Right cardiac atrium (tissue), 5 donors: ENCODE measurements around the gene MPI. TPM values are rescaled to one million over a fixed set of nuclear protein-coding genes. Genes with fewer than 3 reads are reported as not detected.
"Not testable (repeated sequence)": the region's sequence is repeated elsewhere in the genome, so short reads cannot be mapped to it uniquely, and the experiment has no call there.

Experiments used
- ATAC-seq, 2 donors: fragments of 200-7000 bp; cut with Tn5 transposase; one replicate each; pipeline versions ENCODE4 v1.8.0 to v1.9.1; 2020; ENCODE audit warnings: moderate library complexity in 2 of 2, mild to moderate bottlenecking in 1 of 2
- DNase-seq, 3 donors: peaks; one replicate each; pipeline ENCODE4 v3.0.0-alpha.2; 2020
- H3K27ac ChIP-seq: one replicate; pipeline ENCODE4 v1.5.1; 2013; ENCODE audit warnings: mild to moderate bottlenecking, low read length, control low read depth, moderate library complexity
- H3K27me3 ChIP-seq: one replicate; pipeline ENCODE4 v1.6.1; 2013; ENCODE audit not compliant: control insufficient read depth, insufficient read depth
- H3K4me1 ChIP-seq: one replicate; pipeline ENCODE4 v1.6.1; 2013; ENCODE audit warnings: low read length; ENCODE audit not compliant: control insufficient read depth, insufficient read depth
- H3K4me3 ChIP-seq: one replicate; pipeline ENCODE4 v1.5.1; 2013; ENCODE audit warnings: low read length, control low read depth
- H3K9me3 ChIP-seq: one replicate; pipeline ENCODE4 v1.6.1; 2013; ENCODE audit warnings: low read length; ENCODE audit not compliant: control insufficient read depth
- WGBS: extraction: QIAGEN DNeasy Blood & Tissue Kit; methylation state at CpG from one replicate; pipeline ENCODE4 v1.1.7; 2013; 5-methylcytosine and 5-hydroxymethylcytosine counted together
- intact Hi-C, 4 donors: fragments of 100-400 bp; cut with DNase I; formaldehyde crosslinking; loops; one replicate each; pipeline versions ENCODE4 v1.11.0 to v1.14.0; 2022 to 2023
- polyA plus RNA-seq: library from polyadenylated mRNA; stranded (reverse); fragments of 200-250 nt; gene quantifications from one replicate; pipeline ENCODE4 v1.2.3, GENCODE V29; 2013
- total RNA-seq, 4 donors: library from RNA; stranded (reverse); fragmentation: NEBNext Ultra II Directional; extraction: Animal tissue kit (Norgen Biotek cat#: 25700); gene quantifications; one replicate each; pipeline ENCODE4 v1.2.1, GENCODE V29; 2021
- donor health status: healthy with polysubstance abuse.
- donor health status: DM: no; HTN: yes; CAD: no.
- donor health status: DM: no; HTN: no; CAD: no.
- donor health status: DM: no; HTN: yes; CAD: no; lungs with severe emphysema.
- donor health status: DM: yes; HTN: yes; CAD: no.

The MPI gene
- total and polyA plus RNA-seq, 5 donors, result 39.1 to 59.8 (median 47.9) TPM

DNA sequence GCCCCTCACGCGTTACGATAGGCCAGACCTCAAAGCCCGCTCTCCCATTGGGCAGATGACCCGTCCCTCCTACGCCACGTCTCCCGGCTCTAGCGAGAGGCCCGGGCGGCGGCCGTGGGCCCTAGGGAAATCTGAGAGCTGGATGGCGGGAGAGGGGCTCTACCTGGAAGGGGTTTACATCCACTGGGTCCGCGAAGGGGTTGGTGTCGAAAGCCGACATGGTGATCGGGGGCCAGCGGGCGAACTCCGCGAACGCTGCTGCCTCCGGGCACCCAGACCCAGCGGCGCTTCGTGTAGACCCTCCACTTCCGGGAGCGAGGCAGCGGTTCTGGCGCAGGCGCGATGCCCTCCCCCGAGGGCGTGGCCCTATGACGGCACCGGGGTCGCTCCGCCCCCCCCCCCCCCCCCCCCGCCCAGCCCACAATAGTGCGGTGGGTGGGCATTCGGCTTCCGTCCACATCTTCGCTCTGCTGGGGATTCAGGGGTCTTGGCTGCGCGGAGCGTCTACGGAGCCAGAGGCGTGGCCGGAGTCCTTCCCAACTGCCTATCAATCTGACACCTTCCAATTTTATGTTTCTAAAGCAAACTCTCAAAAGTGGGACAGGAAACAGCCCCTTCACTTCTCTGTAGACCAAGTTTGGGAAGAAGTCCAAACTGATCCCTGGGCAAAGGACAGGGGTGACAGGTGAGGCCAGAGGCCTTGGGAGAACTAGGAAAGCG, 16.6 kb upstream of the MPI start, which contains the start of gene SCAMP2:
Gene SCAMP2 (minus strand): TSS at position 330 of the 720 bp plus-strand sequence. CDS start 110 bp downstream, at position 220.
- peak; percentile 97 to 98 (median 97) for DNase-seq
- H3K4me1 ChIP-seq, result peaks cover 7% of the 10 kb centered on the region
- under 1% methylated on average over 49 of the region's 52 CpGs for WGBS

DNA sequence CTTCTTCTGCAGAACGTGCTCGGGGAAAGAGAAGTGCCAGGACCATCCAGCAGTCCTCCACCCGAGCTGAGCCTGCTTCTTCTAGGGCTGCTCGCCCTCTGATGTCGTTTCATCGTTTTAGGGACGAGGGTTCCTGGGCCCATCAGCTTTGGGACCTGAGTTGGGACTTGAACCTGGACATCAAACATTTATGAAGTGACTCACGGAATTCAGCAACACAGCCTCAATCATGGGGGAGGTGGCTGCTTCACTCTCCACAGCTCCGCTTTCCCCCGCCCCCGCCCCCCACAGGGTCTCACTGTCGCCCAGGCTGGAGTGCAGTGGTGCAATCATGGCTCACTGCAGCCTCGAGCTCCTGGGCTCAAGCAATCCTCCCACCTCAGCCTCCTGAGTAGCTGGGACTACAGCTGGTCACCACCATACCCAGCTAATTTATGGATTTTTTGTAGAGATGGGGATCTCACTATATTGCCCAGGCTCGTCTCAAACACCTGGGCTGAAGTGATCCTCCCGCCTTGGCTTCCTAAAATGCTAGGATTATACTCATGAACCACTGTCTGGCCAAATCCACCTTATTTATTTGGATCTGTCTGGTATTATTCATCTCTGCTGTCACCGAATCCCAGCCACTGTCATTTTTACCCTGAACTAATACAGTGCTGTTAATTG, 16.0 kb upstream of the MPI start:
- DNase-seq, result peak in 2 of 3 donors; percentile 60
- WGBS, result 33% methylated on average over 16 of the region's 16 CpGs
- no peak overlapping the region for H3K27ac ChIP-seq
- peak; percentile 11 to 15 for ATAC-seq
- H3K27me3 ChIP-seq, result no peaks in the 10 kb centered on the region
- intact Hi-C loops, result no loop called here
- H3K4me3 ChIP-seq, result peak overlapping the region; percentile 47
- H3K4me1 ChIP-seq, result peaks cover 5% of the 10 kb centered on the region
- no peaks in the 10 kb centered on the region for H3K9me3 ChIP-seq

More for the DNA sequence above, 16.6 kb upstream of the MPI start, which contains the start of gene SCAMP2:
- ATAC-seq, result peak; percentile 96 to 97
- H3K27me3 ChIP-seq, result no peaks in the 10 kb centered on the region
- no peaks in the 10 kb centered on the region for H3K9me3 ChIP-seq
- intact Hi-C loops, result no loop called here
- peak within 1 kb of the TSS; percentile 47 for H3K4me3 ChIP-seq
- H3K27ac ChIP-seq, result peak within 1 kb of the TSS; percentile 54

DNA sequence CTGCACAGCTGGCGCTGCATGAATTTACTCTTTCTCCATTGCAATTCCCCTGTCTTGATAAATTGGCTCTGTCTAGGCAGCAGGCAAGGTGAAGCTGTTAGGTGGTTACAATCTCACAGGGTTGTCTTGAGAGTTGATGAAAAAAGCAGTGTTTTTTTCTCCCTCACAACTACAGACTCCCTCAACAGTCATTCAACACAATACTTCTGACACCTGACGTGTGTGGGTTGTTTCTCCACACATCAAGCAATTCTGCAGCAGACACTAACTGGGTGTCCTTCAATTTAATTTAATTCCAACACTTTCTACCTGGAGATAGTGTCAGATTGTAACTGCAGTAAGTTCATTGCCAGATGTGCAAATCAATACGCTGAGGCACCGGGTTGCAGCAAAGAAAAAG, 11.6 kb upstream of the MPI start:
- DNase-seq, result no peak
- no peaks in the 10 kb centered on the region for H3K4me1 ChIP-seq
- peaks cover 3% of the 10 kb centered on the region for H3K9me3 ChIP-seq
- no peaks in the 10 kb centered on the region for H3K27me3 ChIP-seq
- H3K27ac ChIP-seq, result no peak overlapping the region
- intact Hi-C loops, result no loop called here
- no peak for ATAC-seq
- no peak overlapping the region for H3K4me3 ChIP-seq
- WGBS, result 91% methylated on average over 4 of the region's 4 CpGs

DNA sequence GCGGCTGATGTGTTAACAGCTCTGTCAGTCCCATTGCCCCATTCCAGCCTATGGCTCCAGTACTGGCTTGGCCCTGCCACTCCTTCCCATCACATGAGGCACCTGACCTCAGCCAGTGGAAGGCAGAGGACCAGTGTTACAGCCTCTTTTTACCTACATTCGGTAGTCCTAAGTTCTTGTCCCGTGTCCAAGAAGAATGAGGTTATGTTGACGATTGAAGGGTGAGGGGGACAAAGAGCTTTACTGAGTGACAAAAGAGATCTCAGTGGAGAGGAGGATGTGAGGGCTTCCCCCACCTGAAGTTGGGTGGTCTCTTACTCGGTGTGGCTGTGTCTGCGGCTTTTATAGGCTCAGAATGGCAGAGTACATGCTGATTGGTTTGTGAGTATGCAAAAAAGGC, 7.3 kb upstream of the MPI start:
- H3K4me1 ChIP-seq, result no peaks in the 10 kb centered on the region
- no peaks in the 10 kb centered on the region for H3K27me3 ChIP-seq
- ATAC-seq (no peak), DNase-seq (no peak)
- H3K9me3 ChIP-seq, result peaks cover 3% of the 10 kb centered on the region
- H3K27ac ChIP-seq, result no peak overlapping the region
- WGBS, result 94% methylated on average over 6 of the region's 6 CpGs
- H3K4me3 ChIP-seq, result no peak overlapping the region
- intact Hi-C loops, result no loop called here

DNA sequence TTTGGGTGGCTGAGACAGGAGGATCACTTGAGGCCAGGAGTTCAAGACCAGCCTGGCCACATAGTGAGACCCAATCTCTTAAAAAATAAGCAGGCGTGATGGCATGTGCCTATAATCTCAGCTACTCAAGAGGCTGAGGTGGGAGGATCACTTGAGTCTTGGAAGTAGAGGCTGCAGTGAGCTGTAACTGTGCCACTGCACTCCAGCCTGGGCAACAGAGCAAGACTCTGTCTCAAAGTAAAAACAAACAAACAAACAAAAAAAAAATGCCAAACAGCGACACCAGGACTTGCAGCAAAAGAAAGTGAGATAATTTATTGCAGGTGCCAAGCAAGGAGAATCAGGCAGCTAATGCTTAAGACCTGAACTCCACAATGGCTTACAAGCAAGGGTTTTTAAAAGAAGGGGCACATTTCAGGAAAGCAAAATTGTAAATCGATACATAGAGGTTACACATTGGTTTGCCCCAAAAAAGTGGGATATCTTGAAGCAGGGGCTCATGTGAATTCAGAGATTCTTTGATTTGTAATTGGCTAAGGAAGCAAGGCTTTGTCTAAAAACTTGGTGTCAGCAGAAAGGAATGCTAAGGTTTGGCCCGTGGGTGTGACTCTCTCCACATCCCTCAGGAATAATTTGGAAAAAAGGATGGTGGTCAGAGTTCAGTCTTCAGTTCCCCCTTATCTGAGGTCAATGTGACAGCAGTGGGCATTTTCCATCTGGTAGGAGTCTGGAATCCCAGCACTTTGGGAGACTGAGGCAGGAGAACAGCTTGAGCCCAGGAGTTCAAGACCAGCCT, 5.2 kb upstream of the MPI start:
- Histone ChIP-seq H3K27ac (no peak overlapping the region), H3K4me1 (peaks cover 6% of the 10 kb centered on the region), H3K9me3 (peaks cover 3% of the 10 kb centered on the region), H3K4me3 (no peak overlapping the region), H3K27me3 (no peaks in the 10 kb centered on the region)
- intact Hi-C loops, result no loop called here
- ATAC-seq (no peak), DNase-seq (peak in 1 of 3 donors; percentile 4)
- WGBS, result 78% methylated on average over 4 of the region's 4 CpGs

DNA sequence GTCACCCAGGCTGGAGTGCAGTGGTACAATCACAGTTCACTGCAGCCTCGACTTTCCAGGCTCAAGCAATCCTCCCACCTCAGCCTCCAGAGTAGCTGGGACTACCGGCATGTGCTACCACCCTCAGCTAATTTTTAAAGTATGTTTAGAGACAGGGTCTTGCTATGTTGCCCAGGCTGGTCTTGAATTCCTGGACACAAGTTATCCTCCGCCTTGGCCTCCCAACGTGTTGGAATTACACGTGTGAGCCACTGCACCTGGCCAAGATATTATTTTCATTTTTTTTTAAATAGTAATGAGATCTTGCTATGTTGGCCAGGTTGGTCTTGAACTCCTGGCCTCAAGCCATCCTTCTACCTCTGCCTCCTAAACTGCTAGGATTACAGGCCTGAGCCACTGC, 4.4 kb upstream of the MPI start:
- Histone ChIP-seq H3K9me3 (peaks cover 3% of the 10 kb centered on the region), H3K4me1 (peaks cover 6% of the 10 kb centered on the region), H3K27ac (no peak overlapping the region), H3K4me3 (no peak overlapping the region), H3K27me3 (no peaks in the 10 kb centered on the region)
- 87% methylated on average over 5 of the region's 5 CpGs for WGBS
- DNase-seq (no peak), ATAC-seq (no peak)
- intact Hi-C loops, result no loop called here

DNA sequence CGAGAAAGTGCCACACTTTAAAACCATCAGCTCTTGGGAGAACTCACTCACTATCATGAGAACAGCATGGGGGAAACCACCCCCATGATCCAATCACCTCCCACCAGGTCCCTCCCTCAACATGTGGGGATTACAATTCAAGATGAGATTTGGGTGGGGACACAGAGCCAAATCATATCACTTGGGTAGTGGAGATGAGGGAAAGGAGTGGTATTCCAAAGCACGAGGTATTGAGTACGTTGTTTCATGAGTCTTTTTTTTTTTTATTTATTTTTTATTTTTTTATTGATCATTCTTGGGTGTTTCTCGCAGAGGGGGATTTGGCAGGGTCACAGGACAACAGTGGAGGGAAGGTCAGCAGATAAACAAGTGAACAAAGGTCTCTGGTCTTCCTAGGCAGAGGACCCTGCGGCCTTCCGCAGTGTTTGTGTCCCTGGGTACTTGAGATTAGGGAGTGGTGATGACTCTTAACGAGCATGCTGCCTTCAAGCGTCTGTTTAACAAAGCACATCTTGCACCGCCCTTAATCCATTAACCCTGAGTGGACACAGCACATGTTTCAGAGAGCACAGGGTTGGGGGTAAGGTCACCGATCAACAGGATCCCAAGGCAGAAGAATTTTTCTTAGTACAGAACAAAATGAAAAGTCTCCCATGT, 2.2 kb upstream of the MPI start:
- H3K4me3 ChIP-seq, H3K9me3 ChIP-seq, DNase-seq, H3K27ac ChIP-seq, ATAC-seq, intact Hi-C loops, H3K27me3 ChIP-seq: not testable (repeated sequence)
- peaks cover 11% of the 10 kb centered on the region for H3K4me1 ChIP-seq
- WGBS, result 60% methylated on average over 10 of the region's 10 CpGs

DNA sequence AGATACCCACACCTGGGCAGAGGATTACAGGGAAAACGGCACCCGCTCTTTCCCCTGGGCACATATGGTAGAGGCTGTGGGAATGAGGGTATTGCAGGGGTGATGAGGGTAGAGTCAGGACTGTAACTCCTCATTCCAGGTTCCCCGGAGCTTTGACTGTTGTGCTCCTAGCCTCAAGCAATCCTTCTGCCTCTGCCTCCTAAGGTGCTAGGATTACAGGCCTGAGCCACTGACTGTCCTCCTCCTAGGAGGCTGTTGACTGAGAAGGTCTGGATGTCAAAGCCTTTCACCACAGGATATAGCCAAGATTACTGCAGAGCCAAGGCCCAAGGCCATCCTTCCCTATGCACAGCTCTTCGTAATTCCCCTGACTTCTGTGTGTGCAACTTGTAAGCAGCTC, 1.1 kb upstream of the MPI start:
- ATAC-seq (no peak), DNase-seq (no peak)
- Histone ChIP-seq H3K27ac (peak overlapping the region; percentile 4), H3K9me3 (no peaks in the 10 kb centered on the region), H3K27me3 (no peaks in the 10 kb centered on the region), H3K4me3 (no peak overlapping the region), H3K4me1 (peaks cover 11% of the 10 kb centered on the region)
- WGBS, result 86% methylated on average over 4 of the region's 4 CpGs
- intact Hi-C loops, result no loop called here

DNA sequence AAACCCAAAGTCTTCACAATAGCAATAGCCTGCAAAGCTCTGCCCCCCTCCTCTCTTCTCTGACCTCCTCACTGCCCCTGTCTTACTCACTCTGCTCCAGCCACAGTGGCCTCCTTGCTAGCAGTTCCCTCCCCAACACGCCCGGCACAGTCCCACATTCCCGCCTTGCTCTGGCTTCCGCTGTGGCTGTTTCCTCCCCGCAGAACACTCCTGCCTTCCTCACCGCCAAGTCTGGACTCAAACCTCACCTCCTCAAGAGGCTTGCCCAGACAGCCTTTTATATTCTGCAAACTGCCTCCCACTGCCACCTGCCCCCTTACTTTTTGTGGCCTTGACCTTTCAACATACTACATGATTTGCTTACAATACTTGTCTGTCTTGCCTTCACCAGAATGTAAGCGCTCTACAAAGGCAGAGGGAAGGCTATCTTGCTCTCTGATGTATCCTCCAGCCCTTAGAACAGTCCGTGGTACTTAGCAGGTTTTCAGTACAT, 406 bp upstream of the MPI start:
- intact Hi-C loops, result no loop called here
- peak; percentile 71 to 77 for ATAC-seq
- Histone ChIP-seq H3K27ac (peak overlapping the region; percentile 4), H3K4me3 (peak overlapping the region; percentile 52), H3K9me3 (no peaks in the 10 kb centered on the region), H3K4me1 (peaks cover 11% of the 10 kb centered on the region), H3K27me3 (no peaks in the 10 kb centered on the region)
- peak; percentile 53 to 78 (median 74) for DNase-seq
- WGBS, result 6% methylated on average over 8 of the region's 8 CpGs

DNA sequence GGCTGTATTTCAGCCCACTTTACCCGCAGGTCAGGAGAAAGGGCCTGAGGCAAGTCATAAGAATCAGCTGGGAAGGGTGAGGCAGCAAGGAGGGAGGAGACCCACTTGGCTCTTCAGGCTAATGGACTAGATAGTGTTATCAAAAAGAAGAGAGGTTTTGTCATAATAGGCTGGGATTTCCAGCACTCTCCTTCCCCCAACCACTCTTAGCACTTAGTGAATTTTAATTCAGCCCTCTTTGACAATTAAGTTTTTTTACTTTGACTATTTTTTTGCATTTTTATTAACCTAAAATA, 771 bp downstream of the MPI start:
- intact Hi-C loops, result loop anchor here in 1 of 4 donors (10.0 kb wide), 1 partner anchor 46 kb away; the partner anchor contains the start of gene ULK3
- 0% methylated on average over 1 of the region's 1 CpG for WGBS

More for the DNA sequence above, 771 bp downstream of the MPI start:
- H3K27me3 ChIP-seq, result no peaks in the 10 kb centered on the region
- H3K4me3 ChIP-seq, result peak overlapping the region; percentile 52
- DNase-seq, result no peak
- H3K9me3 ChIP-seq, result no peaks in the 10 kb centered on the region
- H3K27ac ChIP-seq, result peak overlapping the region; percentile 40
- H3K4me1 ChIP-seq, result peaks cover 11% of the 10 kb centered on the region
- no peak for ATAC-seq
